Measurements from ENCODE around the gene MOXD1.

GRCh38 chr6:132404736-132405135 lies 3.5 kb upstream of the MOXD1 start:
- TF ChIP-seq, protein P1, sequence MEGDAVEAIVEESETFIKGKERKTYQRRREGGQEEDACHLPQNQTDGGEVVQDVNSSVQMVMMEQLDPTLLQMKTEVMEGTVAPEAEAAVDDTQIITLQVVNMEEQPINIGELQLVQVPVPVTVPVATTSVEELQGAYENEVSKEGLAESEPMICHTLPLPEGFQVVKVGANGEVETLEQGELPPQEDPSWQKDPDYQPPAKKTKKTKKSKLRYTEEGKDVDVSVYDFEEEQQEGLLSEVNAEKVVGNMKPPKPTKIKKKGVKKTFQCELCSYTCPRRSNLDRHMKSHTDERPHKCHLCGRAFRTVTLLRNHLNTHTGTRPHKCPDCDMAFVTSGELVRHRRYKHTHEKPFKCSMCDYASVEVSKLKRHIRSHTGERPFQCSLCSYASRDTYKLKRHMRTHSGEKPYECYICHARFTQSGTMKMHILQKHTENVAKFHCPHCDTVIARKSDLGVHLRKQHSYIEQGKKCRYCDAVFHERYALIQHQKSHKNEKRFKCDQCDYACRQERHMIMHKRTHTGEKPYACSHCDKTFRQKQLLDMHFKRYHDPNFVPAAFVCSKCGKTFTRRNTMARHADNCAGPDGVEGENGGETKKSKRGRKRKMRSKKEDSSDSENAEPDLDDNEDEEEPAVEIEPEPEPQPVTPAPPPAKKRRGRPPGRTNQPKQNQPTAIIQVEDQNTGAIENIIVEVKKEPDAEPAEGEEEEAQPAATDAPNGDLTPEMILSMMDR (IDR thresholded peaks at IDR 0.05; ENCODE audit: insufficient read depth, low read length, poor library complexity, severe bottlenecking): no peak
- no peak for TF ChIP-seq EZH2phosphoT487 (conservative IDR thresholded peaks at IDR 0.05; ENCODE audit: low read length)

All from SU-DHL-6 (cell line).